ENCODE data around the gene LRIT3. TPM values are rescaled to one million over a fixed set of nuclear protein-coding genes. Genes with fewer than 3 reads are reported as not detected.

The LRIT3 gene
- 0.06 to 0.13 TPM in 2 of 5 replicates, not detected in the others for total RNA-seq (2022; extraction: Qiagen RNA extraction; ENCODE audit: low read depth)

GRCh38 chr4:109847896-109848442 lies at the start of gene LRIT3:
TSS of gene LRIT3 (plus strand) at chr4:109848107. CDS start at chr4:109848202, 95 bp downstream.

GRCh38 chr4:109801895-109802319 lies 46.0 kb upstream of the LRIT3 start, which contains the start of gene CFI:
TSS of gene CFI (minus strand) at chr4:109801999. CDS start at chr4:109801971, 28 bp downstream.

GRCh38 chr4:109815151-109816081 lies 32.5 kb upstream of the LRIT3 start, which contains the start of gene GAR1:
TSS of gene GAR1 (plus strand) at chr4:109815762. CDS start at chr4:109816165, 403 bp downstream.

DNA sequence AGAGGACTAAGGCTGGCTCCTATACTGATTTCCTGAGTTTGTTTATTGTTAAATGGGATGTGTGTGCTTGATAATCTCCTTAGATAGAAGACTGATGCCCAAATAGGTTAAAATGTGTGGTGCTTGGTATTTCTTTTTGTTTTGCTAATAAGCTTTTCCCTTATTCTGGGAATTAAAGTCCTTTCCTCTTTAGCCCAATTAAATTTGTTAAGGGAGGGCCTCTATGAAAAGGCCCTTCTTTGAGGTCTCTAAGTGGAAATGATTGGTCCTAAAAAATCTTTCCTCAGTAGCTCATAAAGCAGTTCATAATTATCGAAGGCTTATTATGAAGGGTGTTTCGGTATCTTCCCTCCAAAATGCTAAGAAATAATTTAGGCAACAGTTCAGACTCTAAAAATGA lies 20.2 kb upstream of the LRIT3 start, which contains the start of gene RRH:
TSS of gene RRH (plus strand) at position 301 of the 400 bp plus-strand sequence. CDS start at position 357, 56 bp downstream.

GRCh38 chr4:109912706-109913595 lies 65.0 kb downstream of the LRIT3 start, which contains the start of gene EGF:
TSS of gene EGF (plus strand) at chr4:109912883. CDS start at chr4:109913336, 453 bp downstream.

Other genes starting within 250 kb of the LRIT3 start
- gene CASP6, start 144.7 kb upstream of the LRIT3 start, total RNA-seq (2022; extraction: Qiagen RNA extraction; ENCODE audit: low read depth) = 14.7 to 18.0 TPM (median 15.3 TPM) in 5 replicates
- 11.4 to 17.9 TPM (median 12.2 TPM) in 5 replicates for gene PLA2G12A, start 118.0 kb upstream of the LRIT3 start, total RNA-seq (2022; extraction: Qiagen RNA extraction; ENCODE audit: low read depth)
- gene CFI, start 46.1 kb upstream of the LRIT3 start, total RNA-seq (2022; extraction: Qiagen RNA extraction; ENCODE audit: low read depth) = 0.48 to 0.85 TPM (median 0.75 TPM) in 5 replicates
- 36.7 to 55.6 TPM (median 43.0 TPM) in 5 replicates for gene GAR1, start 32.3 kb upstream of the LRIT3 start, total RNA-seq (2022; extraction: Qiagen RNA extraction; ENCODE audit: low read depth)
- 0.13 to 0.18 TPM (median 0.15 TPM) in 3 of 5 replicates, not detected in the others for gene RRH, start 20.1 kb upstream of the LRIT3 start, total RNA-seq (2022; extraction: Qiagen RNA extraction; ENCODE audit: low read depth)
- 0.09 to 1.3 TPM (median 0.24 TPM) in 5 replicates for gene EGF, start 64.8 kb downstream of the LRIT3 start, total RNA-seq (2022; extraction: Qiagen RNA extraction; ENCODE audit: low read depth)

Data from A549 treated with ZK216348 at 1 μM for 4 hours (cell line).